ENCODE data around the gene RHO.
A peak's percentile ranks its signal among the peaks of the same experiment; 100 is the strongest.

RHO gene

GRCh38 chr3:129560269-129560787 is 31.9 kb downstream of the RHO start:
- Histone ChIP-seq H2AFZ (ENCODE audit: low read depth, low read length) (no peak overlapping the region), H3K36me3 (ENCODE audit: control insufficient read depth in 1 of 2, insufficient read depth in 2 of 2, low read depth in 1 of 2, low read length in 2 of 2) (peaks cover 67 to 83% of the 10 kb centered on the region in 2 experiments), H2BK5ac (ENCODE audit: low read depth, low read length, poor library complexity, severe bottlenecking) (peak overlapping the region; percentile 36), H3K14ac (ENCODE audit: low read length in 2 of 2) (peak overlapping the region in 1 of 2 experiments; percentile 71), H3K4me3 (ENCODE audit: insufficient read depth in 1 of 2, low read depth in 1 of 2, low read length in 2 of 2) (peak overlapping the region in 1 of 2 experiments; percentile 50), H2AK5ac (ENCODE audit: low read length, severe bottlenecking) (peak overlapping the region; percentile 45), H3K79me1 (replicated peaks; ENCODE audit: low read length, poor library complexity, severe bottlenecking) (peaks cover 4% of the 10 kb centered on the region), H3K27me3 (ENCODE audit: control insufficient read depth in 1 of 2, insufficient read depth in 1 of 2, low read length in 2 of 2) (no peaks in the 10 kb centered on the region), H3K9ac (ENCODE audit: low read length) (peak overlapping the region; percentile 71), H2BK12ac (ENCODE audit: low read length in 2 of 2) (peak overlapping the region; percentile 87 to 93), H3K23ac (ENCODE audit: low read length in 2 of 2) (peak overlapping the region in 1 of 2 experiments; percentile 46), H3K4ac (ENCODE audit: low read depth in 1 of 2, low read length in 2 of 2) (peak overlapping the region; percentile 75 to 93), H2BK120ac (ENCODE audit: low read depth, low read length) (peak overlapping the region; percentile 80), H4K8ac (ENCODE audit: low read length) (peak overlapping the region; percentile 93), H3K18ac (ENCODE audit: low read depth in 1 of 2, low read length in 2 of 2) (peak overlapping the region; percentile 89 to 95), H3K27ac (ENCODE audit: low read length, poor library complexity, severe bottlenecking) (peak overlapping the region; percentile 79), H3K4me1 (ENCODE audit: control insufficient read depth, insufficient read depth, low read depth, low read length) (peaks cover 64% of the 10 kb centered on the region), H4K91ac (ENCODE audit: low read length) (peak overlapping the region; percentile 94), H3K4me2 (ENCODE audit: low read length, poor library complexity, severe bottlenecking) (peak overlapping the region; percentile 45), H3K9me3 (ENCODE audit: control insufficient read depth, low read length) (no peaks in the 10 kb centered on the region), H2BK15ac (ENCODE audit: low read depth, poor library complexity, severe bottlenecking) (peak overlapping the region; percentile 66)
- DNase-seq = peak; percentile 77
- 63% methylated on average over 16 of the region's 16 CpGs for WGBS

GRCh38 chr3:129560911-129561594 is 32.6 kb downstream of the RHO start:
- Histone ChIP-seq H3K4me2 (ENCODE audit: low read length, poor library complexity, severe bottlenecking) (peak overlapping the region; percentile 29), H3K4me3 (ENCODE audit: insufficient read depth in 1 of 2, low read depth in 1 of 2, low read length in 2 of 2) (peak overlapping the region in 1 of 2 experiments; percentile 50), H2BK120ac (ENCODE audit: low read depth, low read length) (peak overlapping the region; percentile 46), H3K18ac (ENCODE audit: low read depth in 1 of 2, low read length in 2 of 2) (peak overlapping the region; percentile 79 to 89), H2BK15ac (ENCODE audit: low read depth, poor library complexity, severe bottlenecking) (no peak overlapping the region), H3K4ac (ENCODE audit: low read depth in 1 of 2, low read length in 2 of 2) (peak overlapping the region; percentile 51 to 64), H2BK12ac (ENCODE audit: low read length in 2 of 2) (peak overlapping the region; percentile 76 to 80), H3K9ac (ENCODE audit: low read length) (peak overlapping the region; percentile 71), H3K36me3 (ENCODE audit: control insufficient read depth in 1 of 2, insufficient read depth in 2 of 2, low read depth in 1 of 2, low read length in 2 of 2) (peaks cover 68 to 85% of the 10 kb centered on the region in 2 experiments), H3K14ac (ENCODE audit: low read length in 2 of 2) (peak overlapping the region in 1 of 2 experiments; percentile 80), H2BK5ac (ENCODE audit: low read depth, low read length, poor library complexity, severe bottlenecking) (peak overlapping the region; percentile 37), H4K91ac (ENCODE audit: low read length) (peak overlapping the region; percentile 94), H3K4me1 (ENCODE audit: control insufficient read depth, insufficient read depth, low read depth, low read length) (peaks cover 61% of the 10 kb centered on the region), H3K27ac (ENCODE audit: low read length, poor library complexity, severe bottlenecking) (peak overlapping the region; percentile 79), H3K9me3 (ENCODE audit: control insufficient read depth, low read length) (no peaks in the 10 kb centered on the region), H3K27me3 (ENCODE audit: control insufficient read depth in 1 of 2, insufficient read depth in 1 of 2, low read length in 2 of 2) (no peaks in the 10 kb centered on the region), H2AFZ (ENCODE audit: low read depth, low read length) (no peak overlapping the region), H3K23ac (ENCODE audit: low read length in 2 of 2) (no peak overlapping the region), H3K79me1 (replicated peaks; ENCODE audit: low read length, poor library complexity, severe bottlenecking) (peaks cover 6% of the 10 kb centered on the region), H2AK5ac (ENCODE audit: low read length, severe bottlenecking) (peak overlapping the region; percentile 14), H4K8ac (ENCODE audit: low read length) (peak overlapping the region; percentile 30)
- WGBS = 27% methylated on average over 18 of the region's 18 CpGs
- peak; percentile 89 for DNase-seq

GRCh38 chr3:129561619-129562248 is 33.3 kb downstream of the RHO start:
- Histone ChIP-seq H2BK120ac (ENCODE audit: low read depth, low read length) (peak overlapping the region; percentile 90), H3K4me2 (ENCODE audit: low read length, poor library complexity, severe bottlenecking) (no peak overlapping the region), H3K27ac (ENCODE audit: low read length, poor library complexity, severe bottlenecking) (peak overlapping the region; percentile 79), H4K91ac (ENCODE audit: low read length) (peak overlapping the region; percentile 91), H2AFZ (ENCODE audit: low read depth, low read length) (no peak overlapping the region), H3K79me1 (replicated peaks; ENCODE audit: low read length, poor library complexity, severe bottlenecking) (peaks cover 3% of the 10 kb centered on the region), H2AK5ac (ENCODE audit: low read length, severe bottlenecking) (peak overlapping the region; percentile 78), H3K4me3 (ENCODE audit: insufficient read depth in 1 of 2, low read depth in 1 of 2, low read length in 2 of 2) (no peak overlapping the region), H2BK5ac (ENCODE audit: low read depth, low read length, poor library complexity, severe bottlenecking) (no peak overlapping the region), H3K4ac (ENCODE audit: low read depth in 1 of 2, low read length in 2 of 2) (peak overlapping the region; percentile 82 to 88), H3K18ac (ENCODE audit: low read depth in 1 of 2, low read length in 2 of 2) (peak overlapping the region; percentile 74 to 84), H3K4me1 (ENCODE audit: control insufficient read depth, insufficient read depth, low read depth, low read length) (peaks cover 55% of the 10 kb centered on the region), H3K36me3 (ENCODE audit: control insufficient read depth in 1 of 2, insufficient read depth in 2 of 2, low read depth in 1 of 2, low read length in 2 of 2) (peaks cover 68 to 85% of the 10 kb centered on the region in 2 experiments), H4K8ac (ENCODE audit: low read length) (peak overlapping the region; percentile 66), H2BK12ac (ENCODE audit: low read length in 2 of 2) (peak overlapping the region; percentile 49 to 90), H2BK15ac (ENCODE audit: low read depth, poor library complexity, severe bottlenecking) (no peak overlapping the region), H3K23ac (ENCODE audit: low read length in 2 of 2) (no peak overlapping the region), H3K9ac (ENCODE audit: low read length) (peak overlapping the region; percentile 71), H3K9me3 (ENCODE audit: control insufficient read depth, low read length) (no peaks in the 10 kb centered on the region), H3K14ac (ENCODE audit: low read length in 2 of 2) (peak overlapping the region; percentile 12 to 80), H3K27me3 (ENCODE audit: control insufficient read depth in 1 of 2, insufficient read depth in 1 of 2, low read length in 2 of 2) (no peaks in the 10 kb centered on the region)
- 87% methylated on average over 16 of the region's 18 CpGs for whole genome bisulfite sequencing
- no peak for DNase-seq

GRCh38 chr3:129562803-129563202 is 34.4 kb downstream of the RHO start:
- Histone ChIP-seq H3K4me3 (ENCODE audit: insufficient read depth in 1 of 2, low read depth in 1 of 2, low read length in 2 of 2) (no peak overlapping the region), H2BK120ac (ENCODE audit: low read depth, low read length) (no peak overlapping the region), H3K9me3 (ENCODE audit: control insufficient read depth, low read length) (no peaks in the 10 kb centered on the region), H2AK5ac (ENCODE audit: low read length, severe bottlenecking) (no peak overlapping the region), H2BK5ac (ENCODE audit: low read depth, low read length, poor library complexity, severe bottlenecking) (no peak overlapping the region), H3K14ac (ENCODE audit: low read length in 2 of 2) (peak overlapping the region in 1 of 2 experiments; percentile 58), H3K4me1 (ENCODE audit: control insufficient read depth, insufficient read depth, low read depth, low read length) (peaks cover 50% of the 10 kb centered on the region), H3K4me2 (ENCODE audit: low read length, poor library complexity, severe bottlenecking) (no peak overlapping the region), H3K27ac (ENCODE audit: low read length, poor library complexity, severe bottlenecking) (no peak overlapping the region), H2BK15ac (ENCODE audit: low read depth, poor library complexity, severe bottlenecking) (no peak overlapping the region), H4K8ac (ENCODE audit: low read length) (peak overlapping the region; percentile 13), H3K79me1 (replicated peaks; ENCODE audit: low read length, poor library complexity, severe bottlenecking) (peaks cover 3% of the 10 kb centered on the region), H3K9ac (ENCODE audit: low read length) (no peak overlapping the region), H3K27me3 (ENCODE audit: control insufficient read depth in 1 of 2, insufficient read depth in 1 of 2, low read length in 2 of 2) (no peaks in the 10 kb centered on the region), H3K18ac (ENCODE audit: low read depth in 1 of 2, low read length in 2 of 2) (peak overlapping the region in 1 of 2 experiments; percentile 41), H2BK12ac (ENCODE audit: low read length in 2 of 2) (peak overlapping the region in 1 of 2 experiments; percentile 47), H3K36me3 (ENCODE audit: control insufficient read depth in 1 of 2, insufficient read depth in 2 of 2, low read depth in 1 of 2, low read length in 2 of 2) (peaks cover 71 to 85% of the 10 kb centered on the region in 2 experiments), H3K4ac (ENCODE audit: low read depth in 1 of 2, low read length in 2 of 2) (no peak overlapping the region), H3K23ac (ENCODE audit: low read length in 2 of 2) (no peak overlapping the region), H4K91ac (ENCODE audit: low read length) (peak overlapping the region; percentile 57), H2AFZ (ENCODE audit: low read depth, low read length) (no peak overlapping the region)
- DNase-seq = no peak
- 94% methylated on average over 19 of the region's 19 CpGs for WGBS

Data from mesenchymal stem cell (in vitro differentiated cells and primary cell).